Choroid plexus epithelial cell (primary cell): ENCODE data around the gene KIRREL3.

Source experiments
- DNase-seq: peaks from one replicate; pipeline ENCODE4 v3.0.0-alpha.2; 2010; ENCODE audit warnings: low read depth
- H3K4me3 ChIP-seq: 2 replicates; pipeline ENCODE4 v1.5.1; 2011; ENCODE audit warnings: low read depth, mild to moderate bottlenecking, control low read depth, low read length, moderate library complexity
- TF ChIP-seq, protein P1 (sequence below): conservative IDR thresholded peaks from 2 replicates; pipeline ENCODE4 v1.5.1; 2011; ENCODE audit warnings: low read depth, mild to moderate bottlenecking, control low read depth, inconsistent platforms, low read length, moderate library complexity

KIRREL3 gene

DNA sequence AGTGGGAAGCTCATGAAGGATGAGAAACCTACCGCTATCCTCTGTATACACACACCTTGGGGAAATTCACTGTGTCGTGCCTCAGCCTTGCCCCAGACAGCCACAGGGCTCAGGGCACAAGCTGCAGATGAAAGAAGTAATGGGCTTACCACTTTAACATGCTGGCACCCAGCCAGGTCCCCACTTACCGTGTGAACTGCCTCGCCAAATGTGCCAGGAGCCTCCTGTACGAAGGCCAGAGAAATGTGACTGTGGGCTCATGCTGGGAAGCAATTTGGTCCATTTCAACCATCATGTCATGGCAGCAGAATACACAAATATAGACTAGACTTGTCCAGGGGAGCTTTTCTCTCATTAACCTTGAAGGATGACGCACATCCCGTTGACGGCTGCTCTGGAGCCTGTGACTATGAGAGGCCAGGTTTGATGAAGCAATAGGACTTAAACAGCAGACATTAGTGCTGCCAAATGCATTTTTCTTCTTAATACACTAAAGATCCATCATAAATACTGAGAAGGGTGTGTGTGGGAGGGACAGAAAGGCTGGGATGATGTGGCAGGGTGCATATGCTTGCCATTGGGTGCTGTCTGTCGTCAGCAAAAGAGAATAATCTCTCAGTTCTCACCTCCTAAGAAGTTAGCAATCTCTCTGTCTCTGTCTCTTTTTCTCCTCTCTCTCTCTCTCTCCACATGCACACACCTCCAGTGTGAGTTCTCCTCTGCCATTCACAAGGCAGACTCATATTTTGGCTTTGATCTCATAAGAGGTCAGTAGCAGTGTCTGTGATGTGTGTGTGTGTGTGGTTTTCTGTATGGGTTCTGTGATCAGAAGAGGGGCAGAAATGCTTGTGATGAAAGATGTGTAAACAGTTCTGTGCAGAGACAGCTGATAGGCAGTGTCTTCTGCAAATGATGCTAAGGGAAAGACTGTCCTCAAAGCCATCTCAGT lies 142.4 kb downstream of the KIRREL3 start:
- H3K4me3 ChIP-seq: no peak overlapping the region
- TF ChIP-seq, protein P1, sequence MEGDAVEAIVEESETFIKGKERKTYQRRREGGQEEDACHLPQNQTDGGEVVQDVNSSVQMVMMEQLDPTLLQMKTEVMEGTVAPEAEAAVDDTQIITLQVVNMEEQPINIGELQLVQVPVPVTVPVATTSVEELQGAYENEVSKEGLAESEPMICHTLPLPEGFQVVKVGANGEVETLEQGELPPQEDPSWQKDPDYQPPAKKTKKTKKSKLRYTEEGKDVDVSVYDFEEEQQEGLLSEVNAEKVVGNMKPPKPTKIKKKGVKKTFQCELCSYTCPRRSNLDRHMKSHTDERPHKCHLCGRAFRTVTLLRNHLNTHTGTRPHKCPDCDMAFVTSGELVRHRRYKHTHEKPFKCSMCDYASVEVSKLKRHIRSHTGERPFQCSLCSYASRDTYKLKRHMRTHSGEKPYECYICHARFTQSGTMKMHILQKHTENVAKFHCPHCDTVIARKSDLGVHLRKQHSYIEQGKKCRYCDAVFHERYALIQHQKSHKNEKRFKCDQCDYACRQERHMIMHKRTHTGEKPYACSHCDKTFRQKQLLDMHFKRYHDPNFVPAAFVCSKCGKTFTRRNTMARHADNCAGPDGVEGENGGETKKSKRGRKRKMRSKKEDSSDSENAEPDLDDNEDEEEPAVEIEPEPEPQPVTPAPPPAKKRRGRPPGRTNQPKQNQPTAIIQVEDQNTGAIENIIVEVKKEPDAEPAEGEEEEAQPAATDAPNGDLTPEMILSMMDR: no peak
- DNase-seq: no peak

DNA sequence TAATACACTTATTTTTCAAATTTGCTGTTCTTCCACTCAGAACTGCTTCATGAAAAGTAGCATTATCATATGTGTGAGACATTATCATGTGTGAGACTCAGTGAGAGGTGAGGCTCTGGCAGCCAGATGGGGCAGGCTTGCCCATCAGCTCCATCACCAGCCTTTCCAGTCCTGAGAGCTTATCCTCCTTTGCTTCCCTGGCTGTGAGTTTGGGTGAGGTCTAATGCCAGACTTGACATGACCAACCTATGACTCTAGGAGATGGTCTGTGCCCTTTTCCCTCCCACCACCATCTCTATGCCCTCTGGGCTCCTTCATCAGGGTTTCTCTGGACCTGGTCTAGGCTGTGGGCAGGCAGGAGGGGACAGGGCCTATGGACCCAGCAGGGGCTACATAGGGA lies 145.0 kb downstream of the KIRREL3 start:
- DNase-seq: no peak
- no peak overlapping the region for H3K4me3 ChIP-seq
- TF ChIP-seq, protein P1: no peak

DNA sequence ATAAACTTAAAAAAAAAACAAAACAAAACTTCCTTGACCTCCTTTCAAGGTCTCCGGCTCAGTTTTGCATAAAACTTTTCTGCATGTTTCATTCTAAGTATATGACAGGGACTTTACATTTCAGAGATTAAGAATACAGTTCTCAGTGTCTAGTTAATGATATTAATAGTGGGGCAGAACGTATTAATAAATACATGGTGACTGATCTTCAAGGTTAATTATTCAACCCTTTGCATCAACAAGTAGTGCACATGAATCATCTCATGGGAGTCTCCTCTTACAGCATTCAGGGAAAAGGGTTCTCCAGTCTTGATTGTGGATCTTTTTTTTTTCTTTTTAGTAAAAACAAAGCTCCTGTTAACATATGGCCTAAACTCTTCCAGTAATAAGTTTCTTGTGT lies 146.8 kb downstream of the KIRREL3 start:
- TF ChIP-seq, protein P1: no peak
- DNase-seq: no peak

DNA sequence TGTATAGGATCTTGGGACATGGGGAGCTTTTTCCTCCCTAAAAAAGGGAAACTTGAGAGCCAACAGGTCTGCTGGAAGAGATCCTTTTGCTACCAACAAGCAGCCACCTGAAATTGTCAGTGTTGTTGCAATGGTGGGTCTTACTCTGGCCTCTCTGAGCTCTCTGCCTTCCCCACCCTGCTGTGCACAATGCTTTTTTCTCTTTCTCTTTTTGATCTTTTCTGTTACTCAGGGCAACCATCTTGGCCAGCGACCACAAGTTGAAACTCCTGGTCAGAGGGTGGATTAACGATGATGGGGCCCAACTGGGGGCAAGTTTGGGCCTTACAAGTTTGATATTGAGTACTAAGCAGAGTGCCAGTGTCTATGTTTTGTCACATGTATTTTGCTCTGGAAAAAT lies 155.8 kb downstream of the KIRREL3 start:
- no peak for DNase-seq
- TF ChIP-seq, protein P1: no peak
- H3K4me3 ChIP-seq: no peak overlapping the region

More for the DNA sequence above, 146.8 kb downstream of the KIRREL3 start:
- H3K4me3 ChIP-seq: no peak overlapping the region

DNA sequence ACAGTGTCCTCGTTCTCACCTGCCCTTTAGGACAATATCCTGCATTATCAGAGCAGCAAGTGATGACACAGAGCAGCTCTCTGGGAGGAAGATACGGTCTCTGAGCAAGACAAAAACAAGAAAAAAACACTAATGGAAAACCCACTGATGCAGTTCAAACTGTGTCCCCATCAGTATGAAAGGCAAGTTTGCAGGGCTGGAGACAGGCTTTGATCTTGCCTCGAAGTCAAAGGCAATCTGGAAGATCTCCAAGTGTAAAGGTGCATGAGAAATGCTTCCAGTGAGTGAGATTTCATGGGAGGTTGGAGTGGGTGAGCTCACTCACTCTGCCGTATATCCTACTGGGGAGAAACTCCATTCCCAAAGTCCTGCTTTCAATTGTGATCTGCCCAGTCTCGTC lies 157.5 kb downstream of the KIRREL3 start:
- no peak overlapping the region for H3K4me3 ChIP-seq
- TF ChIP-seq, protein P1: no peak
- DNase-seq: no peak

DNA sequence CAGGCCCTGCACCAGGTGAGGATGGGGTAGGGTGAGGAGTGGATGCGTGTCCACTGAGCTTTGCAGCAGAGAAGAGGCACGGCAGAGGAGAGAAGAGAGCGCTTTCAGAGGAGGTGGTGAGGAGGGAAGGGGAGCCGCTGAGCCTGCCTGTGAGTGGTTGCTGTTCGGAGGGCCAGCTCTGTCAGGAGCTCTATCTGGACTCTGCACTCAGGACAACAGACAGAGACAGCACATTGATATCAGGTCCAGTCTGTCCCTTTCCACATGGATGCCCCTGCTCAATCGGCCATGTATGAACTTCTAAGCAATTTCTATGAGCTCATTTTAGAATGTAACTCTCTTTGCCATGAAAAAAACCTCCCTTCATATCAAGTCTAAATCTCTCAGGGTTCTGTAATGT lies 158.6 kb downstream of the KIRREL3 start:
- no peak for DNase-seq
- H3K4me3 ChIP-seq: no peak overlapping the region
- TF ChIP-seq, protein P1: no peak

DNA sequence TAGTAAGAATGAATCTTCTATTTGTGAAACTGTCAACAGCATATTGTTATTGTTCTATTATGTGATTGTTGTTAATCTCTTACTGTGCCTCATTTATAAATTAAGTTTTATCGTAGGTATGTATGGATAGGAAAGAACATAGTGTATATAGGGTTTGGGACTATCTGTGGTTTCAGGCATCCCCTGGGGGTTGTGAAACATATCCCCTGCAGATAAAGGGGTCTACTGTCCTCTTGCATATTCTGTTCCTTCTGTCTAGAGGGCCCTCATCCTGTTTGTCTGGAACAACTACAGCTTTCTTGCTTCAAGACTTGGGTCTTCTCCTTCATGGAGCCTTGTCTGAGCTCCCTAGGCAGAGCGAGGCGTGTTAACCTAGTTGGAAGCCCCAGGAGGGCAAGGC lies 159.6 kb downstream of the KIRREL3 start:
- H3K4me3 ChIP-seq: no peak overlapping the region
- DNase-seq: no peak
- TF ChIP-seq, protein P1: no peak
